ENCODE data around the gene RGS9BP.
"Not testable (repeated sequence)": the region's sequence is repeated elsewhere in the genome, so short reads cannot be mapped to it uniquely, and the experiment has no call there.

Gene RGS9BP

DNA sequence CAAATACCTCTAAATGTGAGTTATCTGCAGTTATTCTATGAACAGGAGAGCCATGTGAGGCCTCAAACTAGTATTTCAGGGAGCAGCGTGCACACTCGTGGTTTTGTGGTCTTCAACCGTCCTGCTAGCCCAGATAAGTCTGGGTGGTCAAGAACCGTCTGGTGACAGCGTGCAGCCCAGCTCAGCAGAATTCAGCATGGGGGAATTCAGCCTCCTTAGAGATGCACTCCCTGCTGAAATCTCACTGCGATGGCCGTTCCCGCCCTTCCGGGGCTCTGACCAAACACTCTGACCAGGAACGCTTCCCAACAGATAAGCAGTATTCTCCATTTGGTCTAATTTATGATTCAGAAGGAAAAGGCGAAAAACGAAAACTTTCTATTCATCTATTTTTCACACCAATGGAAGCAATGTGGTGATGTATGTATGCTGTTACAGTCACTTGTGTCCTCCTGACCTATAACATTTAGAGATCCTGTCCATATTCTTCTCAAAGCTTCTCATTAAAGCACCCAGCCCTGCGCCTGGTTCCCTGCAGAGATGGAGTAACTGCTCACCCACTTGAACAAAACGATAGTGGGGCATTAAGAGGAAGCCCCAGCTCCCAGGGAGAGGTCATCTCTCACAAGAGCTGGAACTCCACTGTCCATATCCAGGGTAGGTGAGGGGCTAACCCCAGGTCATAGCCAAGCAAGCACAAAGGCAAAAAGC, 3.6 kb upstream of the RGS9BP start:
- DNase-seq (ENCODE audit: low read depth in 3 of 3, low spot score in 1 of 3): no peak

DNA sequence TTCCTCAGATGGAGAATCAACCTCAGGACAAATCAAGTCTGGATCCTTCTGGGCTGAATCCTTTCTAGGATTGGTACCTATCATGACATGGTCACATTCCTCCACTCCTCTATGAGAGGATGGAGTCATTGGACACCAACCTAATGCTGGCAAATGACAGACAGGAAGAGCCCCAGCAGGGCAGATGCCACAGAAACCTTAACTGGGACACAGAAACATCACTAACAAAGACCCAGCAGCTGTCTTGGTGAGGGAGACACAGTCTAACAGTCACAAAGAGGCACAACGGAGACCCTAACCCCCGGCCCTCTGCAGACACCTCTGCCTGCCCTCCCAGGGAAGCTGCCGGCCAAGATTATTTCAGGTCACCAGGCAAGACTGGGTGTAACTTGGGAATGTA, 2.8 kb upstream of the RGS9BP start:
- DNase-seq (ENCODE audit: low read depth in 3 of 3, low spot score in 1 of 3): no peak

DNA sequence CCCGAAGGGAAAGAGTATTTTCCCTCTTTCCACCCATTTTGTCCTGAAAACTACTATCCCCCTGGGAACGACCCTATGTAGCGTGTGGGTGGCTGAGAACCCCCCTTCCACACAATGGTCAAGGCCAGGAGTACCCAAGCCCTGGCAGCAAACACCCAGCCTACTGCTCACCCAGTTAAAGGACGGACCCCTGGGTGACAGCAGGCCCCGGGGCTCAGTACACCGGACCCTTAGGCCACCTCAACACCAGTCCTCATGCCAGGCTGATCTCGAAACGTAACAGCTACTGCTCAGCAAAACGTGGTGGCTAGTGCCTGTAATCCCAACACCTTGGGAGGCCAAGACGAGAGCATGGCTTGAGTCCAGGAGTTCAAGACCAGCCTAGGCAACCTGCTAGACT, 2.1 kb upstream of the RGS9BP start:
- no peak for DNase-seq (ENCODE audit: low read depth in 3 of 3, low spot score in 1 of 3)

DNA sequence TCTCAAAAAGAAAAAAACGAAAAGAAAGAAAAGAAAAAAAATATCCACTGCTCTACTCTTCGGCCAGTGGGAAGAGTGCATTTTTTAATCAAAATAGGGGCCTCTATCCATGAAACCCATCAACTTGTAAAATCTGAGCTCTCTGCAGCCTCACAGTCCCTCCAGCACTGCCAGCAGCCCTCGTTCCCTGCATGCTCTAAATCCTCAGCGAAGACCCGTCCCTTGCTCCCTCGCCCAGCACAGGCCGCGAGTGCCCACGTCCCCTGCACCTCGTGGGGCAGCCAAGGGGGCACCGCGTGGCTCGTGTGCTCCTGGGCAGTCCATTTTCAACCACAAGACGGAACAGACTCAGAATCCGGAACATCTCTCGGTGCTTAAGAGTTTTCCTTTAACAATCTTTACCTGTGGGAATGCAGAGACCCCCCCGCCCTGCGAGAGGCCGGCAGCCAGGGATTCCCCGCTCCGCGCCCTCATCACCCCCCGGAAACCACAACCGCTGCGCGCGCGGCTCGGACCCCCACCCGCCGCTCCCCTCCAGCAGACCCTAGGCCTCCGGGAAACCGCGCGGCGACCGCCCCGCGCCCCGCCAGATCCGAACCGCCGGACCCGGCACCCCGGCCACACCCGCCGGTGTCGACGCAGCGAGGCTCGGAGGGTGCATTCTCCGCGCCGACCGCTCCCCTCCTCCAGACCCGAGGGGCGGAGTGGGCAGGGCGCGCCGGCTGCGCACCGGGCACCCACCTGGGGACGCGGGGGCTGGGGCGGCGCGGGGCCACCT, 1.3 kb upstream of the RGS9BP start:
- no peak for DNase-seq (ENCODE audit: low read depth in 3 of 3, low spot score in 1 of 3)

DNA sequence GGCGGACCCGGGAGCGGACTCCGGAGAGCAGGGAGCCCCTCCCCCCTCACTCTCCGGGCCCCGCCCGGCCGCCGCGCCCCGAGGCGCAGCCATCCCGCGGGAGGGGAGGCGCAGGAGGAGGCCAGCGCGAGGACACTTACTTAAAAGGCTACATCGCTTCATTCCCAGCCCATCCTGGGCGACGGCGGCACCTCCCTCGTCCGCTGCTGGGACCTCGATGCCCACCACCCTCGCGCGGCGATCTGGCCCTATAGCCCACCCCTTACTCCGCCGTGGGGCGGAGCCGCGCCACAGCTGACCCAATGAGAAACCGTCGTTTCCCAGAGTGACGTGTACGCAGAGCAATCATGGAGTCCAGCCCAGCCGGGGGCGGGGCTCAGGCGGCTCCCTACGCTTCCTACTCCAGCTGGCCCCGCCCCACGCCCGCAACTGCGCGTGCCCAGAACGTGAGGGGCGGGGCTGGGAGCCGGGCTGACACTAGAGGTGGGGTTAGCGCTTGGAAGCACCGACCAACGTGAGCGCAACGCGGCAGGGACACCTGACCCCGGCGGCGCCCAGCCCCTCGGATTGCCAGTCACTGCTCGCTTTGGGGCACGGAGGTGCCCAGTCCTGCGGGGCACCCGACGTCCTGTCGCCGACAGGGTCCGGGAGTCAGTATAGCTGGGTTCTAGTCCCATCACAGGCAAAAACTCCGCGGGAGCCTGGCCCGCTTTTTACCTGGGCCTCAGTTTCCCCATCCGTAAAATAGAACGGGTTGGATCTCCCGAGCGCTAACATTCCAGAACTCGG, 523 bp upstream of the RGS9BP start, which contains the start of gene ANKRD27:
TSS of gene ANKRD27 (minus strand) at position 250 of the 789 bp plus-strand sequence. CDS start 16,165 bp downstream, outside the sequence.
- peak; percentile 96 to 98 (median 96) for DNase-seq (ENCODE audit: low read depth in 3 of 3, low spot score in 1 of 3)

DNA sequence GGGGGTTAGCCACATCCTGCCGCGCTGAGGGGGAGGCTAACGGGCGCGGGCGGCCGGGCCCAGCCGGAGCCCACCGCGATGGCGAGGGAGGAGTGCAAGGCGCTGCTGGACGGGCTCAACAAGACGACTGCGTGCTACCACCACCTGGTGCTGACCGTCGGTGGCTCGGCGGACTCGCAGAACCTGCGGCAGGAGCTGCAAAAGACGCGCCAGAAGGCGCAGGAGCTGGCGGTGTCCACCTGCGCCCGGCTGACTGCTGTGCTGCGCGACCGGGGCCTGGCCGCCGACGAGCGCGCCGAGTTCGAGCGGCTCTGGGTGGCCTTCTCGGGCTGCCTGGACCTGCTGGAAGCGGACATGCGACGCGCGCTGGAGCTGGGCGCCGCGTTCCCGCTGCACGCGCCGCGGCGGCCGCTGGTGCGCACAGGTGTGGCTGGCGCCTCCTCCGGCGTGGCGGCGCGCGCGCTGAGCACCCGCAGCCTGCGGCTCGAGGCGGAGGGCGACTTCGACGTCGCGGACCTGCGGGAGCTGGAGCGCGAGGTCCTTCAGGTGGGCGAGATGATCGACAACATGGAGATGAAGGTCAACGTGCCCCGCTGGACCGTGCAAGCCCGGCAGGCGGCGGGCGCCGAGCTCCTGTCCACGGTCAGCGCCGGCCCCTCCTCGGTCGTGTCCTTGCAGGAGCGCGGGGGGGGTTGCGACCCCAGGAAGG, 692 bp downstream of the RGS9BP start:
- peak in 1 of 3 donors; percentile 8 for DNase-seq (ENCODE audit: low read depth in 3 of 3, low spot score in 1 of 3)

DNA sequence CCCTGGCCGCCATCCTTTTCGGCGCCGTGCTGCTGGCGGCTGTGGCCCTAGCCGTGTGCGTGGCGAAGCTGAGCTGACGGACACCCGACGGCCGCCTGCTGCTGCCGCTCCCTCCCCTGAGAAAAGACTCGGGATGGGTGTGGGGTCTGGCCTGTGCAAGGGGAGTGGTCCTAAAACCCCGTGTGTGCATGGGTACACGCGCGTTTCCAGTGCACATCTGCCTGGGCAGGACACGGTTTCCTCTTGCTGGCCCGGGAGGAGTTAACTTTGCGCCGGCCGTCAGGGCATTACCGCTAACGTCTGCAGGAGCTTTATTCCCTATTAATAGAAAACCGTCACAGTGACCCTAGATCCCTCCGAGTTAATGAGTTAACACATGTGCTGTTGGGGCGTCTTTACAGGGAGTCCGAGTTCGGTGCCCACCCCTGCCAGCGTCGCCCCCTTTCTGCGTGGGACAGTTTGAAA, 1.3 kb downstream of the RGS9BP start:
- DNase-seq (ENCODE audit: low read depth in 3 of 3, low spot score in 1 of 3): no peak

DNA sequence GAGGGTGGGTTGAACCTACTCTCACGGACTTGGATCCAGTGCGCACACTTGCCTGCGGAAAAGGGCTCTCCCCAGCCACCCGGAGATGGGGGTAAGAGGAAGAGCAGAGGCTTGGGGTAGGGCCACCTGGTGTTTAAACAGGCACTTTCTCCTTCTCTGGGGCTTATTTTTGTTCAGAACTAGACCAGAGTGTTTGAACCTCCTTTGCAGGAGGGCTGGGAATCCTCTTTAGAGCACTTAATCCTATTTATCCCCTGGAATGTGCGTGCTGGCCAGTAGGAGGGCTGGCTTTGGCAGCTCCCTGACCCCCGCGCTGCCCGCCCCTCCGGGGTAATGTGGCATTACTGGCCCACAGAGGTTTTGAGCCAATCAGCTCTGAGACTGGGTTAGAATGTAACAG, 2.0 kb downstream of the RGS9BP start:
- DNase-seq (ENCODE audit: low read depth in 3 of 3, low spot score in 1 of 3): no peak

DNA sequence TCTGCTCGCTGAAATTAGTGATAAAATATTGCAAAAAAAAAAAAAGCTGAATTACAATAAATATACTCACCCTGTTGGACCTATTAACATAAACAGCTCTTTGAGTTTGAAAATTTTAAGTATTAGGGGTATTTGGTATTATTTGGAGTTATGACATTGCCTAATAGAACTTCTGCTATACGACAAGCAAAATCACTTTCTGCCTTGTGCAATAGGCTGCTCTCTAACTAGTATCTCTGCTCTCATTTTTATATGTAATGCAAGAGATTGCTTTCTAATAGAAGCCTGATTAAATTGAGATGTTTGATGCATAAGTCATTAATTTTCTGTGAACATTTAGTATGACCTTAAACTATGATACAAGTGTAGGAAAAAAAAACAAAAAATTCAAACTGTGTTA, 5.3 kb downstream of the RGS9BP start:
- DNase-seq (ENCODE audit: low read depth in 3 of 3, low spot score in 1 of 3): no peak

DNA sequence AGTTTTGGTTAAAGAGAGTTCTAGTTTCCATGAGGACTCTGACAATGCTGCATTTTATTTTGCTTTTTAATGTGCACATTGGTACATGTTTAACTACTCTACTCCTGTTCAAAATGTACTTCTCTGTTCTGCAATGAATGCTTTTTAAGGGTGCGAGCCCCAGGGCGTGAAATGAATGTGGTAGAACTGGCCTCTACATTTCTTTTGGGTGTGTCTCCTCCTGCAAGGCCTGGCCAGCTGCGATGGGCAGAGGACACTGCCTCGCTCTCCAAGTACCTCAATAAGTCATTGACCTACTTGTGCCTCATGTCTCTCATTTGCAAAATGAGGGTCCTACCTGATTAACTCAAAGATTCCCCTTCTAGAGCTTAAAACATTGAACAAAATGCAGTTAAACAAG, 6.7 kb downstream of the RGS9BP start:
- DNase-seq (ENCODE audit: low read depth in 3 of 3, low spot score in 1 of 3): no peak

DNA sequence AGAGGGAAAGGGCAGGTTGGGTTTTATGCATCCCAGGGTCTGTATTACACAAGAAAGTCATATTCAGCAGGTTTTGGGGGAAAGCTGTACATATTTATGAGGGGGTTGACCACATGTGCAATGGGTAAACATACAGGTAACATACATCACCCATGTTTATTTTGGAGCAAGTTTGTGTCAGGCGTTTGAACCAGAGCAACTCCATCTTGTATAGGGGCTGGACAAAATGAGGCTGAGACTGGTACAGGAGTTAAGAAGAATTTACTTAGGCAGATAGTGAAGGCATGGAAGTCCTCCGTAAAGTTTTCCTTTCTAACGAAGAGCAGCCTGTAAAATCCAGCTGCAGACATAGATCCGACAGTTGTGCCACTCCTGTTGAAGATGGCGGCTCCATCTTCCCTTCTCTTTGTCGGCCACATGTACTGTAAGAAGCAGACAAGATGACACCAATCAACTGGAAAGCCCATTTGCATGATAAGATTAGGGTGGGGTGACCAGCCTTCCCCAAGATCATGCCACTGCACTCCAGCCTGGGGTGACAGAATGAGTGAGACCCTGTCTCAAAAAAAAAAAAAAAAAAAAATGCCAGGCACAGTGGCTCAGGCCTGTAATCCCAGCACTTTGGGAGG, 11.3 kb downstream of the RGS9BP start:
- DNase-seq (ENCODE audit: low read depth in 3 of 3, low spot score in 1 of 3): no peak

DNA sequence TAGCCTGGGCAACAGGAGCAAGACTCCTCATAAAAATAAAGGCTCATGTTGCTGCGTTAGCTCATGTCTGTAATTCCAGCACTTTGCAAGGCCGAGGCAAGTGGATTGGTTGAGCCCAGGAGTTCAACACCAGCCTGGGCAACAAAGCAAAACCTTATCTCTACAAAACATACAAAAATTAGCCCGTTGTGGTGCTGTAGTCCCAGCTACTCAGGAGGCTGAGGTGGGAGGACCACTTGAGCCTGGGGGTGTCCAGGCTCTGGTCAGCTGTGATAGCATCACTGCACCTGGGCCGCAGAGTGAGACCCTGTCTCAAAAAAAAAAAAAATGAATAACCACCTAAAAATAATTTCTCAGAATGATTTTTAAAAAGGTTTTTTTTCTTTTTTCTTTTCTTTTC, 12.0 kb downstream of the RGS9BP start:
- DNase-seq (ENCODE audit: low read depth in 3 of 3, low spot score in 1 of 3): no peak

DNA sequence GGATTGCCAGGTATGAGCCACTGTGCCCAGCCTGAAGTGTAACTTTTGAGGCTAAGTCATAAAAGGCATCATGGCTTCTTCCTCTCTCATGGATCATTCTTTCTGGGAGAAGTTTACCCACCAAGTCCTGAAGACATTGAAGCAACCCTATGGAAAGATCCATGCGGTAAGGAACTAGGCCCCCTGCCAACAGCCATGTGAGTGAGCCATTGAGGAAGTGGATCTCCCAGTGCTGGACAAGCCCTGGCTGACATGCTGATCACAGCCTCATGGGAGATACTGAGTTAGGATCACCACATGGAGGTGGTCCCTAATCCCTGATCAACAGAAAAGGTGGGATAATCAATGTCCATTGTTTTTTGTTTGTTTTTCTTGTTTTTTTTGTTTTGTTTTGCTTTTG, 12.7 kb downstream of the RGS9BP start:
- no peak for DNase-seq (ENCODE audit: low read depth in 3 of 3, low spot score in 1 of 3)

DNA sequence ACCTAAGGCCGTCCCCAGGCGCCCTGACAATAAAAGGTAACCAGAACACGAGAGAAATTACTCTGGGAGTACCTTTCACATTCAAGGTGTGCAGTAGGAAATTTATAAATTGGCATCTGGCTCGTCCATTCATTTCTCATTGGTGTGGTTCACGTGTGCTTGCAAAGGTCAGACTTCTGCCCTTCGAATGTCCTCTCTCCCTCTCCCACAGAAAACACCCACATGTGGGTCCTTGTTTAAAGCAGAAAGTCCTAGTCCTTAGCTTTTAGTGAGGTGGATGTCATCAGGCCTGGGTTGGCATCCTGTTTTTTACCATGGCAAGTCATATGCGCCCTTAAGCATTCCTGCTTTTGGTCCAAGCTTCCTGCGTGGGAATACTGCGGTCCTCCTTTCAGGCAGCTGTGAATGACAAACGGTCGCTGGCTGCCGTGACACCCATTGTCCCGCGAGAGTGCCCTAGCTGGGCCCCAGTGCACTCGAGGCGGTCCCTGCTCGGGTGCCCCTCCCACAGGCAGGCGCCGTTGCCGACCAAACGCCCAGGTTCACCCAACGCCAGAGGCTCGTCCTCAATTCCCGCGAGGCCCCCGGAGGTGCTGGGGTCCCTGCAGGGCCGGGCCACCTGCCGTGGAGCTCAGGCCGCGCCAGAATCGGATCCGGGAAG, 15.8 kb downstream of the RGS9BP start, which contains the start of gene NUDT19:
TSS of gene NUDT19 (plus strand) at position 531 of the 661 bp plus-strand sequence. CDS start 140 bp downstream, outside the sequence.
- peak; percentile 32 to 69 (median 43) for DNase-seq (ENCODE audit: low read depth in 3 of 3, low spot score in 1 of 3)

DNA sequence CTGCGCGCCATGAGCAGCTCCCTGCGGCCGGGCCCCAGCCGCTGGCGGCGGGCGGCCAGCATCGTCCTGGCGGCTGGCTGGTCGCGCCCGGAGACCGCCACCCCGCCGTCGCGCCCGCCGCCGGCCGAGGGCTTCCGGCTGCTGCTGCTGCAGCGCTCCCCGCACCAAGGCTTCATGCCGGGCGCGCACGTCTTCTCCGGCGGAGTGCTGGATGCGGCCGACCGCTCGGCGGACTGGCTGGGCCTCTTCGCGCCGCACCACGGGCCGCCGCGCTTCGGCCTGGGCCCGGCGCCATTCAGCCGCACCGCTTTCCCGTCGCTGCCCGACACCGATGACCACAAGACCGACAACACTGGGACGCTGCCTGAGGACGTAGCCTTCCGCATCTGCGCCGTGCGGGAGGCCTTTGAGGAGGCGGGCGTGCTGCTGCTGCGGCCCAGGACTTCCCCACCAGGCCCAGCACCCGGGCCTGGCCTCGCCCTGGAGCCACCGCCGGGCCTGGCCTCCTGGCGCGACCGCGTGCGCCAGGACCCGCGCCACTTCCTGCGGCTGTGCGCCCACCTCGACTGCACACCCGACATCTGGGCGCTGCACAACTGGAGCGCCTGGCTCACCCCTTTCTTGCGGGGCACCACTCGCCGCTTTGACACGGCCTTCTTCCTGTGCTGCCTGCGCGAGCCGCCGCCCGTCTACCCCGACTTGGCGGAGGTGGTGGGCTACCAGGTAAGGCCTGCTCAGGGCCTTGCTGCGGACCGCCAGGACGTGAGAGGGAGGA, 16.5 kb downstream of the RGS9BP start:
- DNase-seq (ENCODE audit: low read depth in 3 of 3, low spot score in 1 of 3): peak in 1 of 3 donors; percentile 34

DNA sequence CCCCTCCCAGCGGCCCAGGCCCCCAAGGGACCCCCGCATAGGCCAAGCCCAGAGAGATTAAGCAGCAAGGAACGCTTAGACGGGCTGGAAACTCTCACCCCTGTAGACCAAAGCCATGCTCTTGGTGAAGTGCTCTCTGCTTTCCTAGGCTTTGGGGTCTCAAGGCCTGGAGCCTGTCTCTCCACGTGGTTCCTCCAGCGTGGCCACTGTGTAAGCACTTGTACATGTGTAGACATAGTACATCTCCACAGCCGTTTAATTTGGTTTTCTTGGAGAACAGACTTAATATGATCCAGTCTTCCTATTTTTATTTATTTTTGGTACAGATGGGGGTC, 17.0 kb downstream of the RGS9BP start:
- no peak for DNase-seq (ENCODE audit: low read depth in 3 of 3, low spot score in 1 of 3)

DNA sequence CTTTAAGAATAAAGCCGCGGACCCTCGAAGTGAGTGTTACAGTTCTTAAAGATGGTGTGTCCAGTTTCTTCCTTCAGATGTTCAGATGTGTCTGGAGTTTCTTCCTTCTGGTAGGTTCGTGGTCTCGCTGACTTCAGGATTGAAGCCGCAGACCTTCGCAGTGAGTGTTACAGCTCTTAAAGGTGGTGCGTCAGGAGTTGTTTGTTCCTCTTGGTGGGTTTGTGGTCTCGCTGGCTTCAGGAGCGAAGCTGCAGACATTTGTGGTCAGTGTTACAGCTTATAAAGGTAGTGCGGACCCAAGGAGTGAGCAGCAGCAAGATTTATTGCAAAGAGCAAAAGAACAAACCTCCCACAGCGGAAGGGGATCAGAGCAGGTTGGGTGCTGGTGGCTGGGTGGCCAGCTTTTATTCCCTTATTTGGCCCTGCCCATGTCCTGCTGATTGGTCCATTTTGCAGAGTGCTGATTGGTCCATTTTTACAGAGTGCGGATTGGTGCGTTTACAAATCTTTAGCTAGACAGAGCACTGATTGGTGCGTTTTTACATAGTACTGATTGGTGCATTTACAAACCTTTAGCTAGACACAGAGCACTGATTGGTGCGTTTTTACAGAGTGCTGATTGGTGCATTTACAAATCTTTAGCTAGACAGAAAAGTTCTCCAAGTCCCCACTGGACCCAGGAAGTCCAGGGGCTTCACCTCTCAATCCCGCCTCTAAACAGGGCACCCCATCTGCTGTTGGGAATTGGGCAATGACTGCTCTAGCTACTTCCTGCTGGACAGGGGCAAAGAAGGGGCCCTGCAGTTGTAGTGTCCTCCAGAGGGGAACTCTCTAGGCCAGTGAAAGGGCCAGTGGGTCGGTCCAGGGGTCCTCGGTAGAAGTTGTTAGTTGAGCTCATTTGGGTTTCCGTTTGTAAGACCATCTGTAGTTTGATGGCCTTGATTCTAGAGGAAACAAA, 17.8 kb downstream of the RGS9BP start:
- DNase-seq (ENCODE audit: low read depth in 3 of 3, low spot score in 1 of 3): not testable (repeated sequence)

DNA sequence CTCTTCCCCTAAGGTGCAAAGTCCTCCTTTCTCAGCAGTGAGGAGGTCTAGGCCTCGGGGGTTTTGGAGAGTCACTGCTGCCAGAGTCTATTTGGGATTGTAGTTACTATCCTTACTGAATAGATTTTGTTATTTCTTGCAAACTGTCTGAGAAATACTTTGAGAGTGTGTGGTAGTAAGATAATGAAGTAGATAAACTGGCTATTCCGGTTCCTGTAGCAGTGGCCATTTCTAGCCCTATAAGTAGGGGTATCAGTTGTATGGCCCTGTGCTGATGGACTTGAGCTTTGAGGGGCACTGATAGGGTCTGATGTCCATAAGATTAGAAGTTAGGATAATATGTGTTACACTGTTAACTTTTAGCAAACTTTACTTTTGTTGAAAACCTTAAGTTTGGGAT, 18.7 kb downstream of the RGS9BP start:
- not testable (repeated sequence) for DNase-seq (ENCODE audit: low read depth in 3 of 3, low spot score in 1 of 3)

Measured in stimulated activated CD4-positive, alpha-beta T cell treated with anti-CD3 and anti-CD28 coated beads, TNF-alpha, amount 100 ng/mL, for 1 hour (primary cell).